HG03139 (cell line): ENCODE measurements around the gene CBLB.
"Not testable (repeated sequence)": the region's sequence is repeated elsewhere in the genome, so short reads cannot be mapped to it uniquely, and the experiment has no call there.

Experiments
- ATAC-seq: cut with Tn5 transposase; IDR thresholded peaks from one replicate; pipeline ENCODE4 v1.9.1; 2021; ENCODE audit not compliant: unreplicated experiment

Gene CBLB

DNA sequence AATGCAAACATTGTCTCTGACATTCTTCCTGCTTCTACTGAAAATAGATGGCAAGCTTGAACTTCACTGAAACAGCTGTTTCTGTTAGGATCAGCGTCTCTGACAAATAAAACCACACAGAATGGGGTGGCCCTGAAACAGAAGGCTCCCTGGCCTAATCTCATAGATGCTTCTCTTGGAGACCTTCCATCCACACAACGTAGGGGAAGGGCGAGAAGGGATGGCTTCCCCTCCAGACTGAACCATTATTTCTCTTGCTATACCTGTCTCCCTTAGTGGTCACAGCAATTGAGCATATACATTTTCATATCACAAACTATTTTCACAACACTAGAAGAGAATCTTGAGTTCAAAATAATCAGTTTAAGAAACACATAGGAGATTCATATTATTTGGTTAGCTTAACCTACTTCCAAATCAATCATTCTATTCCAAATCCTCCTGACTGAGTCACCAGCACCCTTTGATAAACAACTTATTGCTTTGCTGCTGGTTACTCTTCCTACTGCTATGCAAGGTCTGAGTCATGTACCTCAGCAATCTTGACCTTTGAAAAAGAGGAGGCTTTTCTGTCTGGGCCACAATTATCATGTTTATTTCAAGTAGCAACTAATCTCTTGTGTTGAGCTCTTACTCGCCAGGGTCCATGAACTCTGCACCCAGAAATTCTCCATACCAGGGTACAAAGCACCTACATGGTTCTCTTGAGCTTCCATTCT lies 45.5 kb downstream of the CBLB start:
- no peak for ATAC-seq

DNA sequence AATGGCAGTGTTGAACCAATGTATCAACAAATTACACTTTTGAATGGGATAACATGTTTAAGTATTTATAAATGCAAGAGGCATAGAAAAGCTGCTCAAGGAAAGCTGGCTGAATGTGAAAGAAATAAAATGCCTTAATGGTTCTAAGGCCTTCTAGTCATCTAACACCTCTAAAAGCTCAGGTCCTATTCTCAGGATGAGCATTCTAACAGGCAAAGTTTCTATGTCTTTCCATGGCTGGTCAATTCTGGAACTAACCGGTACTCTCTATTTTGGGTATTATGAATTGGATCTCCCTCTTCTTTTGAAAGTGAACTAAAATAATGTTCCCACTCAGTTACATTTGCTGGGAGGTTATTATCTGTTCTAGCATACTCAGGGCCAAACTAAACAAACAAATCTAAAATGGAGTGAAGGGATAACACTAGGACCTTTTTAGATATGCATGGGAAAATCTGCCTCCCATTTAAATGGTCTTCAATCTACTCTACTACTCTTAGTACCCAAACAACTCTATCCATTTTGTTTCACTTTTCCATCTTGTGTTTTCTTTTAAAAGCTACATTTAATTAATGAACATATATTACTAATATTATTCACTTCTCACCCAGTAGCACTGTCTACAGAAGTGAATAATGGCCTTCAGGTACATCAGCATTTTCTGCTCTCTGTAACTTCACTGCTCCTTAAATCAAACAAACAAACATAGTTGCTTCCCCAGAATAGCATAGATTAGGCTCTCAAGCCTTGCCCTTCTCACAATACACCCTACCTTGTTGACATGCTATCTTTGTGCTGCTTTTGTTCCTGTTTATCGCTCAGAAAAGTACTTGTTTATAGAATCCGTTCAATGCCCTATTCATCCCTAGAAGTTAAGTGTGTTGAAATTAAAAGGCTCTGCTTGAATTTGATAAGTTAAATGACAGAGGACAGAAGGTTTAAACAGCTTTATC lies 46.4 kb downstream of the CBLB start:
- ATAC-seq: no peak

DNA sequence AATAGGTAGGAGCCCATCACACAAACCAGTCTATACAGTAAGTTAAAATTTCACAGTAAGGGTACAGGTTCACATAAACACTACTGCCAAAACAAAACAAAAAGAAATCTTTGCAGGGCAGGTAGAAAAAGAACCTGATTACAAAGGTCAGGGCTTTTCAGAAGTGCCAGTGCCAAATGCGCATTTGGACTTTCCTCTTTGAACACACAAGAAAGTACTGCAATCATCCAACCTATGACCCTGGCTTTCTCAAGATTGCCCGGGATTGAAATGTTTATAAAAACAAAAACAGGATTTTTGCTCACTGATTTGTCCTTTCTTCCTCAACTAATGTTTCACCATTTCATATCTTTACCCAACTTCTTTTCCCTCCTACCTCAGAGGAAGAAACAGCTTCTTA lies 47.4 kb downstream of the CBLB start:
- ATAC-seq: no peak

DNA sequence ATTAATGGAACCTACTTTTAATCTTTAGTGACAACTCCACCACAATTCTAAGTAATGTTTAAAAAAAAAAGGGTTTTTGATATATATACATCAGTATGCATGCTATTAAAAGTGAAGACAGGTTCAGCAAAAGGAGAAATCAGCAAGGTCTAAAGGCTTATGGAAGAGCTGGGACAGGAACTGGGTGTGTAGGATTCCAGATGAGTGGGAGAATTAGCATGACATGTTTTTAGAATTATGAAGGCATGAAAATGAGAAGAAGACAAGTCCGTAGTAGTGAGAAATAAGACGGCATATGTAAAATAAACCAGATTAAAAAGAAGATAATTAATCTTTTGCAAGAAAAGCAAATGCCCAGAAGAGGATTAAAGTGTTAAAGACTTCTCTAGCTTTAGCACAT lies 52.0 kb downstream of the CBLB start:
- ATAC-seq: no peak

DNA sequence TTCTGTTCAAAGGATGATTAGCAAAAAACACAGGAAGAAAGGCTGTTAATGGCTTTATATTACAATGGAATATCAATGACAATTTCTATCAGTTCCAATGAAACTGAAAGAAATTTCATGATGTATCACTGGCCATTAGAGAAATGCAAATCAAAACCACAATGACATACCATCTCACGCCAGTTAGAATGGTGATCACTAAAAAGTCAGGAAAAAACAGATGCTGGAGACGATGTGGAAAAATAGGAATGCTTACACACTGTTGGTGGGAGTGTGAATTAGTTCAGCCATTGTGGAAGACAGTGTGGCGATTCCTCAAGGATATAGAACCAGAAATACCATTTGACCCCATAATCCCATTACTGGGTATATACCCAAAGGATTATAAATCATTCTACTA lies 53.5 kb downstream of the CBLB start:
- not testable (repeated sequence) for ATAC-seq

DNA sequence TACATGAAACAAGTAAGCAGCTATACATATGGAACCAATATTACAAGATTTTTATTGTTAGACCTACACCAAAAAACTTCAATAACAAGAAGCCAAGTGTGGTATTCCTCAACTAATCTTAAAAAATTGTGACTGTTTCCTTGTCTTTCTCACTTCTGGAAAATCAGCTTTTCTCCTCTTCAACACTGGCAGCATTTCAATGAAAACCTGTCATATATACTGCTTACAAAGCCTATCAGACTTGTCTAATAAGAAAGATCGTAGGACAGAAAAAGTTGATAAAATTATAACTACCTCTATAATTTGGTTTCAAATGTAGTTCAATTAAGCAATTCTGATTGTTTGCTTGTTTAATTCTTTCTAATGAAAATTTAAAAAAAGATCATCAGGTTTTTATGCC lies 55.1 kb downstream of the CBLB start:
- ATAC-seq: no peak

DNA sequence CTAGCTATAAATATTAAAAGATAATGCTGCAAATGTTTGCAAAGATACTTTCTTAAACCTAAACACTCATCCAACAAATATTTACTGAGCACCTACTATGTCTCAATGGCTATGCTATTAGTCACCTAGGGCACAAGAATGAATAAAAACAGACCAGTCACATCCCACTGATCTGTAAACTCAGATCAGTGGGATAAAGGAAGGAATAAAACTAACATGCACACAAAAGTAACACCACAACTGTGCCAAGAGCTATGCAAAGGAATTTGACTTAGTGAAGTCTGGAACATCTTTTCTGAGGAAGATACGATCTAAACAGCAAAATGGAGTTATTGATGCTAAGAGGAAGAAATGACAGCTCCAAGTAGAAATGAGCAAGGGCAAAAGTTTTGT lies 56.6 kb downstream of the CBLB start:
- no peak for ATAC-seq

DNA sequence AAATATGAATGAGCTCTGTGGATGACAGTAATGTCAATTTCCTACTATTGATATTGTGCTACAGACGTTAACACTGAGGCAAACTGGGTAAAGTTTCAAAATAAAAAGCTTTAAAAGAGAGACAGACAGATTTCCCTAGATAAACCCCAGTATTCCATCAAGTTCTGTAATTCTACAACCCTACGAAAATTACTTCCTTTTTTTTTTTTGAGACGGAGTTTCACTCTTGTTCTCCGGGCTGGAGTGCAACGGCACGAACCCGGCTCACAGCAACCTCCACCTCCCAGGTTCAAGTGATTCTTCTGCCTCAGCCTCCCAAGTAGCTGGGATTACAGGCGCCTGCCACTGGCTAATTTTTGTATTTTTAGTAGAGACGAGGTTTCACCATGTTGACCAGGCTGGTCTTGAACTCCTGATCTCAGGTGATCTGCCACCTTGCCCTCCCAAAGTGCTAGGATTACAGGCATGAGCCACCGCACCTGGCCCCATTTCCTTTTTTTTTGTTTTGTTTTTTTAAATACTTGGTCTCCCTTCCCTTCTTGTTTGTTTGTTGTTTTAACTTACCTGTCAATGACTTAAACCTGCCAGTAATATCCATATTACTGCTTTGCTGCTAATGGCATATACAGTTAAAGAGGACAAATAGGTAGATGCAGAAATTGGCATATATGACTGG lies 57.2 kb downstream of the CBLB start:
- no peak for ATAC-seq

DNA sequence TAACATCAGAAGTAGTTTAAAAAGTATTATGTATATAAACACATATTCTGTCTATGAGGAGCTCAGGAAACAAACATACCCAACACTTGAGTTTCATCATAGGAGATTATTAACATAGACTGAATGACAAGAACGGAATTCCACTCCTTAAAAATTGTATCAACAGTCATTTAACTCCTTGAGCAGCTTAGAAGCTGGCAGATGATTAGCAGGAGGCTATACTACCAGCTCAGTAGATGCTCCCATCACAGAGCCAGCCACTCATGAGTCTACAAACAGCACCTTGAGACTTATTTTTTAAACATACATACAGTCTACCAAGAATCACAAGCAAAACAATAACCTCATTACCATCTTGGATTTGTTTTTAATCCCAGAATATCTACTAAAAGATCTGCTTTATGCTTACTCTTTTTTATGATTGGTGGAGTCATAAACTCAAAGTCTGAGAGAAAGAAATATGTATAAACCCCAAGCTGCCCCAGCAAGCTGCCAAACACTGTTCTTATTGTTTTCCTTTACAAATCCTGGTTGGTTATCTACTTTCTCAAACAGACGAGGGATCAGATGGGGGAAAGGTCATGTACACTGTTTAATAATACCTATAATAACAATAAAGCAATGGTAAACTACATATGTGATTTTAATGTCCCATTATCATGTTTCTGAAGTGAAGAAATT lies 59.5 kb downstream of the CBLB start:
- no peak for ATAC-seq

DNA sequence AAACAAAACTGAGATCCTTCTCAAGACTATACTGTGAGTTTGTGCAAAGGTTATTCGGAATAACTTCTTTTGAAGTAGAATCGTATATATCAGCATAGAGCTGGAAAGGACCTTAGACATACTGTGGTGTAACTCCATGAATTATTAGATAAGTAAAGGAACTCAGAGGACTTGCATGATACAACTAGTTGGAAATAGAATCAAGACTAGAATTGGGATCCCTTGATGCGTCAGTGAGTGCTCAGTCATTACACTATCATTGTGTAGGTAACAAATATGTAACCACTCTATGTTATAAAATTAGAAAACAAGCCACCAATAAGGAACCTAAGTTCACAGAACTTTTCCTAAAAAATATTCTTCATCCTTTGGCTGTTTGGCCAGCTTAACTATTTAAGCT lies 61.1 kb downstream of the CBLB start:
- no peak for ATAC-seq

DNA sequence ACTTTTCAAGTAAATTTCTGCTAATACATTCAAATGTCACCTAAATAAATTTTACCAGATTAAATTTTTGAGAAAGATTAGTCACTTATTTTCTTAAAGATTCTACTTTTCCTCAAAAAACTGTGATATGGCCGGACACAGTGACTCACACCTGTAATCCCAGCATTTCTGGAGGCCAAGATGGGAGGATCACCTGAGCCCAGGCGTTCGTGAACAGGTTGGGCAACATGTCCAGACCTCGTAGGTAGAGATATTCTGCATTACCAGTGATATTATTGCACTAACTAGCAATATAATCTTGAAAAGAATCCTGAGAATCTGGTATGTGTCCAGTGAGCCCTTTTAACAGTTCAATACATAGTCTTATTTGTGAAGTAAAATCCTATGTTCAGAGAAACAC lies 61.7 kb downstream of the CBLB start:
- ATAC-seq: no peak

DNA sequence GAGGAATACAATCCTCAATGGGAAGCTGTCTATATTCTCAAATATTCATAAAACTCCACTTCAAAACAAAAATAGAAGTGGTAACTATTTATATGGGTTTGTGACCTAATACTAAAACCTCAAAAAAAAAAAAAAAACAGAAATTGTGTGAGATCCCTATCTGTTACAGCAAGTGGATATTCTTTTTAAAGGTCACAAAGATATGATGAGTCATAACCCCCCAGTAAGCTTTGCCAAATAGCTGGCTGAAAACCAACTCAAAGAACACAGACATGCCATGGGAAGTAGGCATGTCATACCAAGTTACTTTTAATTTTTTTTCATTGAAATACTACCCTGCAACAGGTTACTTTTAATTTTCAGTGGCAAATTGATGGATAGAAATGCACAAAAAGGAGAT lies 62.5 kb downstream of the CBLB start:
- no peak for ATAC-seq

DNA sequence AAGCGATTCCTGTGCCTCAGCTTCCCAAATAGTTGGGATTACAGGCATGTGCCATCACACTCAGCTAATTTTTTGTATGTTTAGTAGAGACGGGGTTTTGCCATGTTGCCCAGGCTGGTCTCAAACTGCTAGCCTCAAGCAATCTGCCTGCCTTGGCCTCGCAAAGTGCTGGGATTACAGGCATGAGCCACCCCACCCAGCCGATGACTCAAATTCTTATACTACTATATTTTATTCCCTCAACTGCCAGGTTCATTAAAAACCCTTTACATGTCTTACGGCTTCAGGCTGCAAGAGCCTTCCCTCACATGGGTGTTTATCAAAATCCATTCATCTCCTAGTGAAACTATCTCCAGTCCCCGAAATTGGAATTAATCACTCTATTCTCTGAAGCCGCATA lies 63.4 kb downstream of the CBLB start:
- no peak for ATAC-seq

DNA sequence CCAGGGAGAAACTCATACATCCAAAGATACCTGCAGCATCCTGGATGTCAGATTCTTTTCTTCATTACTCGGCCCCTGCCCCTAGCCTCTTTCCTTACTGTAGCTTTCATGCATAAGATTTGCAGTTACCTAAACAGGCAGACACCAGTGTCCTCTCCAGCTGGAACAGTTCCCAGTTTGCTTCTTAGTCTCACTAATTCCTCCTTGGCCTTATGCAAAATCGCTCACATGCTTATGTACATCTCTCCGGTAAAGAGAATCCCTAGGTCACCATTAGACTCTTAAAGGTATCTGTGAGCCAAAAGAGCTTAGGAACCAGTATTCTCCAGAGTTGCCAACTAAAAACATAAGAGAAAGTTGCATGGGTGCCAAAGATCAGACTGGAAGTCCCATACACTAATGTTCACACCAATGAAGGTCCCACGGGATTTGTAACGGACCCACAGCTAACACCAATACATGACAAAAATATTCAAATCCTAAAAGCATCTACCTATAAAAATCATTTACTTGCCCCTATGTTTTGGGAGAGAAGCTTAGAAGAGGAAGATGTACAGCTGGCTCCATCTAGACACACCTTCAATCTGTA lies 66.6 kb downstream of the CBLB start:
- ATAC-seq: no peak

DNA sequence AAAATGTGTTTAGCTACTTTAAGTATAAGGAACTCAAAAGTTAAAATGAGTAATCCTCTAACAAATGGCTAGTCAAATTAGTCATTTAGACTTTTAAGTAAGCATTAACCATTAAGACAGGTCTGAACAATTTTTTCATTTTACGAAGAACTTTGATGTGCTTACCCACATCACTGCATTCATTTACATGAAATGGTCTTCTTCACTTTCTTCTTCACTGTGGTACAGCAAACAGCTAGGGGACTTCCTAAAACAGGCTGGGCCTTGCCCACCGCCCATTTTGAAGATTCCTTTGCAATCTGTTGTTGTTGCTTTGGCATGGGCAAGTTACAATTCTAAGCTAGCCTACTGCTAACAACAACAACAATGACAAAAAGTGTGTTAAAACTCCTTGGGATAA lies 67.4 kb downstream of the CBLB start:
- ATAC-seq: no peak

DNA sequence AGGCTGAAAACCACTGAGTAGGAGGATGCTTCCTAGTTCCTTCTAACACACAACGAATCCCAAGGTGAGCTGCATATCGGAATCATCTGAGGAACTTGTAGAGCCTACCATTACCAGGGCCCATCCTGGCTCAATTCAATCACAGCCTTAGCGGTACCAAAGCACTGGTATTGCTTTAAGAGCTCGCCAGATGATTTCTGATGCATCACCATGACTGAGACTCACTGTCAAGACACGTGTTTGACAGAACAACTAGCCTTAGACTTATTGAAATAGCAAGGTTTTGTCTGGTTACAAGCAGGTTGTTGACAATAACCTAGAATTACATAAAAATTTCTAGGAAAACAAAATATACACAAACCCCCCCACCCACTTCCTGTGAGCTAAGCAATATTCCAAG lies 68.5 kb downstream of the CBLB start:
- no peak for ATAC-seq

DNA sequence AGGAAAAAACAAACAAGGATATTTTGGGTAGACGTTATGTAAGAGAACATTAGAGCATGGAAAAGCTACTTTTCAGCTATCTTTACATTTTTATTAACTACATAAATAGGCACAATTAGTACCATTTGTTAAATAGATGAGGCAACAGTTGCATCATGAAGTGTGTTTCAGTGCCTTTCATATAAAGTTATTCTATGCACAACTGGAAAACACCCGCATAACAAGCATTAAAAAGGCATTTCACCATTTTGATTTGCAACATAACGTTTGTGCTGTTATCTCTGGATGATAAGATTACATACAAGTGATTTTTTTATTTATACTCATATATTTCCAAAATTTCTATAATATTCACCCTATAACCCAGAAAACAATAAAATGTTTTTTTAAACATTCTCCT lies 69.5 kb downstream of the CBLB start:
- ATAC-seq: no peak

DNA sequence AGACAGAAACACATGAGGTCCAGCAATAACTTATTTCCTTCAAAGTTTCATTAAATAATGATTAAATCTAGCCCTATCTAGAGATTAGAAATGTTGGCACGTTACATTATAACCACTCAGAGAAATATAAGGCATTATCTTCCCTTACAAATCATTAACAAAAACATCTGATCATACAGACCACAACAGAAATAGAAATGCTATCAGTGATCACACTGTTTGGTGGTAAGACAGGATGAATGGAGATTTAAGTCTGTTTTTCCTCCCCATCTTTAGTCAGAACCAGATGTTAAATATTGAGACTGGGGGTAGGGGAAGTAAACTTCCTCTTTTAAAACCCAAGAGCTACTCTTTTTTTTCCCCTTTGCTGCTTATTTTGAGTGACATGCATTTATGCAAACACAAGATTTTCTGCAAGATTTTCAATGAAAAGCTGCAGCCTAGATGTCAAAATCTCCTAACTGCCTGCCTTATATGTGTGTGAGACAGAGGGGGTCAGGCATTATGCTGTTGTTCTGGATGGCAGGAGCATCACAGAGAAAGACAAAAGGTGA lies 70.4 kb downstream of the CBLB start:
- peak; percentile 80 for ATAC-seq

DNA sequence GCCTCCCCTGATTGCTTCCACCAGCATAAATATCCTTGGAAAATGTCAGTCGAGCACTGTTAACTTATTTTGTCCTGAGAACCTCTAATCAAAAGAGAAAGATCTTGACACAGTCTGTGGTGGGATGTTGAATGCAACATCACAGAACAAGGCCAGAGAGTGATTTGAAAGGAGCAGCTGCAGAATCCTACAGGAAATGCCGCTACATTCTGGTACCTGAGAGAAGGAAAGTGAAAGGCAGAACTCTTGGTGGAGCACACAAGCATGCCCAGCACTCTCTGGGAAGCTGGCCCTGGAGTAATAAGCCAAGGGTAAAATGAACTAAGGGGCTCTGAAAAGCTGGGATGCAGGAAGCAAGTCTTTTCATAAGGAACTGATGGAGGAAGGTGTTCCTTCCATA lies 75.8 kb downstream of the CBLB start:
- no peak for ATAC-seq

DNA sequence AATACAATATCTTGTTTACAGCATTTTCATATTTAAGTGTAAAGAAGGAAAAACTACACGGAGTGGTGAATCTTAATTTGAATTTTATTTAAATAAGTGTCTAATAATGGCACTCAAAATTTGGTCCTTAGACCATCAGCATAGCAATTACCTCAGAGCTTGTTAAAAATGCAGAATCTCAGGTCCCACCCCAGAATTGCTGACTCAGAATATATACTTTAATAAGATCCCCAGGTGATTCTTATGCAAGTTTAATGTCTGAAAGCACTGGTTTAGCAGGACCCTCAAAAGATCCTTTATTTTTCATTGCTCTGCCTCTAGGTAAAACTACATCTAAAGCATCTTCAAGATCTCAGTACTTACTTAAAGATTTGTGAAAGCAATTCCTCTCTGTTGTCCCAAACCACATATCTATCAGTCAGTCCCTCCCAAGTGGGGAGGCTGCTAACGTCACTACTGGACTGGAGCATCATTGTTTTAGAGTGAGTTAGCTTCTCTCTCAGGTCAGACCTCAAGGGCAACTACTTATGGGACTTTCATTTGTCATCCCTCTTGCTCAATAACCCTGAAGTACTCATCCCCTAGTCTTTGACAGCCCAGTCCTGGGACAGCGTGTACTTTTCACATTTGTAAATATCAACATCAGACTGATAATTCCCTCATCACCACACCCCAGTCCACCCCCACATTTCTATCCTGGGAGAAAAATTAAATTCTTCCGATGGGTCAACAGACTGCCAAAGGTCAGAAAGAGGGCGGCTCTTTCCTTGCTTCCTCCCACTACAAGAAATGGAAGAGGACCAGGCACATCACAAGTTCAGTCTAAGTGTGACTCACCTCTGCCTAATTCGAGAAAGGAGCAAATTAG lies 76.7 kb downstream of the CBLB start:
- ATAC-seq: no peak
